A673 (cell line): ENCODE results near the gene JMJD6.

Source experiments
- EZH2 ChIP-seq: fragments of 200-600 bp; sonication (generic); IDR thresholded peaks from 2 replicates; pipeline ENCODE4 v1.6.1; 2017; ENCODE audit warnings: borderline replicate concordance, low read depth, mild to moderate bottlenecking, mixed read lengths, antibody characterized with exemption, low read length; ENCODE audit not compliant: poor library complexity, severe bottlenecking
- TF ChIP-seq, protein P1 (sequence below): fragments of 300-800, 200-600 bp; sonication (generic); conservative IDR thresholded peaks from 2 replicates; pipeline ENCODE4 v1.5.1; 2017; ENCODE audit warnings: low read depth, mild to moderate bottlenecking, antibody characterized with exemption, low read length, moderate library complexity, mixed read lengths

DNA sequence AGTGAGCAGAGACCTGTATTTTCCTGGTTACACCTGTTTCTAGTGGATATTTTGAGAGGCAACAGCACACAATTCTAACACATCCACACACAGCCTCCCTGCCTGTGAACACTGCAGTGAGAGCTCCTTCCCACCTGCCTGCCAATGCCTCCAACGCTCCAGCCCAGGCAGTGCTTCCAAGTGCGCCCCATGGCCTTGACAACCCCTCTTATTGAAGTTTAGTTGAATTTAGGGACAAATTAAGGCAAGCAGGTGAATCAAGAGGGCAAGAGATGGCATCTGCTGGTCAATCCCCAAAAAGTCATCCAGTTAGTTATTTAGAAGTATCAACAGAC is 10.9 kb downstream of the JMJD6 start:
- TF ChIP-seq, protein P1, sequence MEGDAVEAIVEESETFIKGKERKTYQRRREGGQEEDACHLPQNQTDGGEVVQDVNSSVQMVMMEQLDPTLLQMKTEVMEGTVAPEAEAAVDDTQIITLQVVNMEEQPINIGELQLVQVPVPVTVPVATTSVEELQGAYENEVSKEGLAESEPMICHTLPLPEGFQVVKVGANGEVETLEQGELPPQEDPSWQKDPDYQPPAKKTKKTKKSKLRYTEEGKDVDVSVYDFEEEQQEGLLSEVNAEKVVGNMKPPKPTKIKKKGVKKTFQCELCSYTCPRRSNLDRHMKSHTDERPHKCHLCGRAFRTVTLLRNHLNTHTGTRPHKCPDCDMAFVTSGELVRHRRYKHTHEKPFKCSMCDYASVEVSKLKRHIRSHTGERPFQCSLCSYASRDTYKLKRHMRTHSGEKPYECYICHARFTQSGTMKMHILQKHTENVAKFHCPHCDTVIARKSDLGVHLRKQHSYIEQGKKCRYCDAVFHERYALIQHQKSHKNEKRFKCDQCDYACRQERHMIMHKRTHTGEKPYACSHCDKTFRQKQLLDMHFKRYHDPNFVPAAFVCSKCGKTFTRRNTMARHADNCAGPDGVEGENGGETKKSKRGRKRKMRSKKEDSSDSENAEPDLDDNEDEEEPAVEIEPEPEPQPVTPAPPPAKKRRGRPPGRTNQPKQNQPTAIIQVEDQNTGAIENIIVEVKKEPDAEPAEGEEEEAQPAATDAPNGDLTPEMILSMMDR = no peak
- no peak for TF ChIP-seq EZH2
